Measurements from ENCODE around the gene BSX. TPM values are rescaled to one million over a fixed set of nuclear protein-coding genes. Genes with fewer than 3 reads are reported as not detected.

BSX gene
- total and polyA plus RNA-seq, 2 donors (not counting 3 experiments of a cell fraction or from before 2014, with no cell fraction given): not detected

DNA sequence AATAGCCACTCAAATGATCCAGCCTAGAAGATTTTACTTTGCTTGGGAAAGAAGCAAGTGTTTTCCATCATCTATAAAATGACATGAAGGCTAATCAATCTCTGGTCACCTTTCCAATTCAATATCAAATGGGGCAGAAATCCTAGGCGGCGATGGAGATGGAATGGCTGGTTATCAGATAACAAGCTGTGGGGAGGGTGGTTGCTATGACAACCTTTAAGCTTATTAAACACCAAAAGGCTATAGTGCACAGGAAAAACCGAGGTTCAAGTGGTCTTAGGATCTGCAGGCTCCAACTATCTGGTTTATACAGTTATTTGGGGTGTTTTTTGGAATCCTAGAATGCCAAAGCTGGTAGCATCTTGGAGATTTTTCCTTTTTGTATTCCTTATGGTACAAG is 13.9 kb upstream of the BSX start:
- H3K9me1 ChIP-seq (replicated peaks; ENCODE audit: control insufficient read depth, extremely low read depth, insufficient read depth, low read length): no peaks in the 10 kb centered on the region
- no peaks in the 10 kb centered on the region for H4K20me1 ChIP-seq (replicated peaks; ENCODE audit: control insufficient read depth, extremely low read depth, insufficient read depth, low read length)
- no peak overlapping the region for H3K27ac ChIP-seq (ENCODE audit: insufficient read depth, low read depth, low read length)
- FAIRE-seq (no peak), DNase-seq (ENCODE audit: low read depth, low spot score) (no peak)
- H3K79me2 ChIP-seq (ENCODE audit: control insufficient read depth, insufficient read depth, low read length): no peaks in the 10 kb centered on the region
- BruUV-seq (replicated peaks): no TSS peak
- H3K4me1 ChIP-seq (ENCODE audit: control insufficient read depth, extremely low read depth, insufficient read depth, low read length): no peaks in the 10 kb centered on the region
- ChIA-PET POLR2A (no interaction called here), CTCF (no interaction called here)
- H2AFZ ChIP-seq (ENCODE audit: low read depth, low read length): no peak overlapping the region
- no peak overlapping the region for H3K9ac ChIP-seq (replicated peaks; ENCODE audit: extremely low read depth, insufficient read depth, low read length)
- dilution Hi-C loops (cut with MboI; ENCODE audit: extremely low pct_ligation_motif_present, low sequenced_read_pairs): no loop called here
- H3K27me3 ChIP-seq (ENCODE audit: control insufficient read depth in 2 of 2, insufficient read depth in 2 of 2, low read length in 2 of 2): peaks cover 5 to 7% of the 10 kb centered on the region in 2 experiments
- intact Hi-C loops (cut with micrococcal nuclease): no loop called here
- TF ChIP-seq MYC (IDR thresholded peaks at IDR 0.05; ENCODE audit: low read depth, low read length): no peak
- TF ChIP-seq EZH2 (IDR thresholded peaks at IDR 0.05; ENCODE audit: borderline replicate concordance, low read depth, low read length, severe bottlenecking): no peak
- TF ChIP-seq, protein P1, sequence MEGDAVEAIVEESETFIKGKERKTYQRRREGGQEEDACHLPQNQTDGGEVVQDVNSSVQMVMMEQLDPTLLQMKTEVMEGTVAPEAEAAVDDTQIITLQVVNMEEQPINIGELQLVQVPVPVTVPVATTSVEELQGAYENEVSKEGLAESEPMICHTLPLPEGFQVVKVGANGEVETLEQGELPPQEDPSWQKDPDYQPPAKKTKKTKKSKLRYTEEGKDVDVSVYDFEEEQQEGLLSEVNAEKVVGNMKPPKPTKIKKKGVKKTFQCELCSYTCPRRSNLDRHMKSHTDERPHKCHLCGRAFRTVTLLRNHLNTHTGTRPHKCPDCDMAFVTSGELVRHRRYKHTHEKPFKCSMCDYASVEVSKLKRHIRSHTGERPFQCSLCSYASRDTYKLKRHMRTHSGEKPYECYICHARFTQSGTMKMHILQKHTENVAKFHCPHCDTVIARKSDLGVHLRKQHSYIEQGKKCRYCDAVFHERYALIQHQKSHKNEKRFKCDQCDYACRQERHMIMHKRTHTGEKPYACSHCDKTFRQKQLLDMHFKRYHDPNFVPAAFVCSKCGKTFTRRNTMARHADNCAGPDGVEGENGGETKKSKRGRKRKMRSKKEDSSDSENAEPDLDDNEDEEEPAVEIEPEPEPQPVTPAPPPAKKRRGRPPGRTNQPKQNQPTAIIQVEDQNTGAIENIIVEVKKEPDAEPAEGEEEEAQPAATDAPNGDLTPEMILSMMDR (IDR thresholded peaks at IDR 0.05; ENCODE audit: extremely low read depth in 1 of 2, insufficient read depth in 1 of 2, low read depth in 1 of 2, low read length in 2 of 2): no peak
- TF ChIP-seq, protein P2, sequence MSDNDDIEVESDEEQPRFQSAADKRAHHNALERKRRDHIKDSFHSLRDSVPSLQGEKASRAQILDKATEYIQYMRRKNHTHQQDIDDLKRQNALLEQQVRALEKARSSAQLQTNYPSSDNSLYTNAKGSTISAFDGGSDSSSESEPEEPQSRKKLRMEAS (IDR thresholded peaks at IDR 0.05; ENCODE audit: insufficient read depth, insufficient read length): no peak
- H3K4me2 ChIP-seq (ENCODE audit: insufficient read depth, low read length): no peak overlapping the region
- H3K36me3 ChIP-seq (ENCODE audit: control insufficient read depth in 2 of 2, extremely low read depth in 1 of 2, insufficient read depth in 2 of 2, low read length in 2 of 2): no peaks in the 10 kb centered on the region
- H3K4me3 ChIP-seq (replicated peaks in 1 of 3; ENCODE audit: insufficient read depth in 1 of 3, low read depth in 1 of 3, low read length in 3 of 3): no peak overlapping the region
- no peaks in the 10 kb centered on the region for H3K9me3 ChIP-seq (replicated peaks; ENCODE audit: control insufficient read depth, insufficient read depth, low read length)

Data from endothelial cell of umbilical vein (primary cell).